UCSD-AML1 (cell line): ENCODE data around the gene NUCKS1.

ENCODE experiments used
- DNase-seq: peaks from one replicate; lab custom pipeline; 2025; ENCODE audit not compliant: unreplicated experiment; lab: John Stamatoyannopoulos, UW

NUCKS1 gene, protein sequence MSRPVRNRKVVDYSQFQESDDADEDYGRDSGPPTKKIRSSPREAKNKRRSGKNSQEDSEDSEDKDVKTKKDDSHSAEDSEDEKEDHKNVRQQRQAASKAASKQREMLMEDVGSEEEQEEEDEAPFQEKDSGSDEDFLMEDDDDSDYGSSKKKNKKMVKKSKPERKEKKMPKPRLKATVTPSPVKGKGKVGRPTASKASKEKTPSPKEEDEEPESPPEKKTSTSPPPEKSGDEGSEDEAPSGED

DNA sequence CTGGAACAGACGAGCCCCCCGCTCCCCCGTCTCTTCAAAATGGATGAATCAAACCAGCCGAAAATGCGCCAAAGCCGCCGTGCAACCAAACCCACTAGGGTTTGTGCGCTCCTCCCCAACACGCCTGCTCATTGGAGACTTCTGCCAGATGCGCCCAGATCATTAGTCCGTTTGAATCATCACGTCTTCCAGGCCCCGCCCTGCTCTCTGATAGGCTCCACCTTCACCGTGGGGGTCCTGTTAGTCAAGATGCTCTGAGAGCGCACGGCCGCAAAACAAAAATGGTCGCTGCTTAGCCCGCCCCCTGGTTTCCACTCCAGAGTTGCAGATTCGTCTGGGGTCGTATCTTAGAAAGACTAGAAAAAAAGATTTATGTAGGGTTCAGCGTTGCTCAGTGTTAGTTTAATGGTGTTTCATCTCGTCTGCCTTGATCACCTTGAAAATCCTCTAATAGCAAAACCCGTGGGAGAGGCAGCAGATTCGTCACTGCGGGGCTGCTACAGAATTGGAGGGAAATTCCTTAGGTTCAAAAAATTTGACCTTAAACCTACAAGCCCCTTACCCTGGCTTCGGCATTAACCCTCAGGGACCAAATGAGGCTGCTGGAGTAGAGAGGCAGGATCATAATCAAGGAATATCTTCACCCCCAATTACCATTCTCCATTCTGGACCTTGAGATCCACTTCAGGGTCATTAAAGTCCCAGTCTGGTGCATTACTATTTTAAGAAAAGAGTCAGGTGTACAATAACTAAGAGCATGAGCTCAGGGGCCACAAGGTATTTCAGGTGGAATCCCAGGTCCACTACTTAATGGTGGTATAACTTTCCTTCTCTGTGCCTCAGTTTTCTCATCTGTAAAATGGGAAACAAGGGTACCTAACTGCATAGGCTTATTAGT, at the start of gene NUCKS1:
Gene NUCKS1 (minus strand): TSS at position 45 of the 898 bp plus-strand sequence. CDS start 209 bp downstream, outside the sequence.
- peak; percentile 97 for DNase-seq

DNA sequence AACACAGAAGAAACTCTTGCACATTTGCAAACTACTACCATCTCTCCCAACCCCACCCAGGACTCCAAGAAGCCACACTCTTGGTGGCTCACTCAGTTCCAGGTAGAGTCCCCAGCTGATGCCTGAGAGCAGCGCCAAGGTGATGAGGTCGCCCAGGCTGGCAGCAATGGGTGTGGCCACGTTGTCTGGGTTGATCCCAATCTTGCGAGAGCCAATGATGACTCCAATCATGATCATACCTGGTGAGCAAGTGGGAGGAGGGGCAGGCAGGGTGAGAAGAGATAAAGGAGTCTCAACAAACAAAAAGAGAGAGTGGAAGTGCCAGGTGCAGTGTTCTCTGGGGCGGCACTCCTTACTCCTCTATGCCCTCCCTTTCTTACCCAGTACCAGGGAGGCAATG, 48.6 kb upstream of the NUCKS1 start:
- DNase-seq, result no peak

DNA sequence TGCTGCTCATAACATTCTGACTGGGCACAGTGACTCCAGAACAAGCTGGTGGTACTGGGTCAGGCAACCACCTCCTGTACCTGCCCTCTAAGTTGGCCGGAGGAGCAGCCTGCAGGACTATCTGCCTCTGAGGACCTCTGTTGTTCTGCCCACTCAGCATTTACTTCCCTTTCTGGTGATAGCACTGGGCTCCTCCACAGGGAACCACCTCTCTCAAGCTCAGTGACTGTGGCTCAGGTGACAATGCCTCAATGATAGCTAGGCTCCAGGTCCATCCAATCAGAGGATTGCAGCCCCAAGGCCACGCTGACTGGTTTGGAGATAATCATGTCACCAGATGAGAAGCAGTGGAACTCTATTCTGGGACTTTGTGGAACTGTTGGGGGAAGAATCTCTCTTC, 47.2 kb upstream of the NUCKS1 start:
- DNase-seq, result no peak

DNA sequence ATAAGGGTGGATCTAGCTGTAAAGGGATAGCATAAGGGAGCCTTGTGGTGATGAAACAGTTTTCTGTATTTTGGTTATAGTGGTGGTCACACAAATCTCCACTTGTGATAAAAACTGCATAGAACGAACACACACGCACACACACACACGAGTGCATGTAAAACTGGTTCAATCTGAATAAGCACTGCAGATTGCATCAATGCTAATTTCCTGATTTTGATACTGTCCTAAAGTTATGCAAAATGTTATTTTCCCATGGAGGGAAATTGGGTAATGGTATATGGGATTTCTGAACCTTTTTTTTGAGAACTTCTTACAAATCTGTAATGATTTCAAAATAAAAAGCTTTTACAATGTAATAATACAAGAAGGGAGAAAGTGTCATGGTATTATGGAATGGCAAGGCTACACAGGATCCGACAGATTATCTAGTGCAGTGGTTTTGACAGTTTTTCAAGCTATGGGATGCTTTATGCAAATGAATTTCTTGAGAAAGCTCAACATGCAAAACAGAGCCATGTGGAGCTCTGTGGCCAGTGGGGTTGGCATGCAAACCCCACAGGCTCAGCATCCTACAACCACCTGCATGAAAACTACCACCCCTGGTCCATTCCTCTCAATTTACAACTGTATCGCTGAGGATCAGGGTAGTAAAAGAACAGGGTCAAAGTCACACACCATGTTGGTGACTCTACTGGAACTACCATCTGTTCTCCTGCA, 44.2 kb upstream of the NUCKS1 start:
- no peak for DNase-seq

DNA sequence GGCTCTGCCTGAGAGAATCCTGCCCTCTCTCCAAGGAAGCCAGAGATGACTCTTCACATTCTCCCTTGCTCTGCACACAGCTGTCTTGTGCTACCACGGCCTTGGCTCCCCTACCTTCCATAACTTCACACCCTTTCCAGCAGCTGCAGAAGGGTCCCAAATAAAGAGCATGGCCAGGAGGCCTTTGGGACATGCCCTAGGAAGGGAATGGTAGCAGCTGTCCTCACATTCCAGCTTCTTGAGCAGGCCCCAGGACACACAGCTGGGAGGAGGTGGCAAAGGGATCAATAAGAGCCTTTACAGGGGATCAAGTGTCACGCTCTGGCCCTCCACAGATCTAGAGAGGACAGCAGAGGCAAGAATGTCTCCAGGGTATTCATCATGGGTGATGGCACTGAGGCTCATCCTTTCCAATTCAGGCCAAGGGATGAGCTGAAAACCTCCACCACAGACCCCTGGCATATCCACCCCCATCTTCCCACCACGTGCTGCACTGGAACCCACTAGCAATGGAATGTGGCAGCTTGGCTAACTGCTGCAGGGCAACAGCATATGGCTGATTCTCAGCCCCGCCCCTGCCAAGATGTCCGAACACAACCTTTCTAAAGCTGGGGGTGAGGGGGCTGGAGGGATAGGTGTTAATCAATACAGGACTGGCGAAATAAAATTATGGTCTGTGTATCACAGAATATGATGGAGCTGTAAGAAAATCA, 43.1 kb upstream of the NUCKS1 start:
- DNase-seq, result no peak

DNA sequence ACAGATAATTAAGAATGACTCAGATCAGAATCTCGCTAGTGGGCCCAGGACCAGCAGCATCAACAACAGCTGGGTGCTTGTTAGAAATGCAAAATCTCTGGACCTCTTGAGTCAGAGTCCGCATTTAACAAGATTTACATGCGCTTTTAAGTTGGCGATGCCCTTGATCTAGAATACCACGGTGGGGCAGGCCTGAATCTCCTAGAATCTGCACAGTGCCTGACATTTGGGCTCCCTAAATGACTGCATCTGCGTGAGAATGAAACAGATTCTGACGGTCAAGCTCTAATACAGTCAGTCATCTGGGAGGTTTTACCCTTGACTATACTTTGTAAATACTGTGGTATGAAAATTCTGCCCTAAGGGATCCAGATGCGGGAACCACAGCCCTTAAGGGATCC, 42.5 kb upstream of the NUCKS1 start:
- DNase-seq, result no peak

DNA sequence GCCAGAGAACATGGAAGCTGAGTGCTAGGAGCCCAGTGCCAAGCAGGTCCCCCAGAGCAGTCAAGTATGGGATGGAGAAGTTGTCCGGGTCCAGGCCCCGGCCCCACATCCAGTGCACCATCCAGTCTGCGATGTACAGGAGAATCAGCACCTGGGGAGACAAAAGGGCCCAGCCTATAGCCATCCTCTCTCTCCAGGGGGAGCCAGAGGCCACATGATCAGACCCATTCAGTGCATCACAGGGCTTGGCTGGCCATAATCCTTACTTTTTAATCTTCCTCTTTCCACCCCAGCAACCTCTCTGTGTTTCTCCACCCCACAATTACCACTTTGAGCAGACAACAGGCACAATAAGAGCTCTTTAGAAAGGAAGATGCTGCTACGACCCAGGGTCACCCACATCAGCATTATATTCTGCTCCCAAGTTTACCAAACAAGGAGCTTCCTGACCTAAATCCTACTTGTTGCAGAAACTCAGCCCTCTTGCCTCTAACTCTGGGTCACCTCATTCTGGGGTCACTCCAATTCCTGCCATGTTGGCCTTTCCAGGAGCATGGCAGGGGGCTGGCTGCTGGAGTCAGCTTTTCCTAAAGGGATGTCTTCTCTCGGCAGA, 41.7 kb upstream of the NUCKS1 start:
- peak; percentile 57 for DNase-seq

DNA sequence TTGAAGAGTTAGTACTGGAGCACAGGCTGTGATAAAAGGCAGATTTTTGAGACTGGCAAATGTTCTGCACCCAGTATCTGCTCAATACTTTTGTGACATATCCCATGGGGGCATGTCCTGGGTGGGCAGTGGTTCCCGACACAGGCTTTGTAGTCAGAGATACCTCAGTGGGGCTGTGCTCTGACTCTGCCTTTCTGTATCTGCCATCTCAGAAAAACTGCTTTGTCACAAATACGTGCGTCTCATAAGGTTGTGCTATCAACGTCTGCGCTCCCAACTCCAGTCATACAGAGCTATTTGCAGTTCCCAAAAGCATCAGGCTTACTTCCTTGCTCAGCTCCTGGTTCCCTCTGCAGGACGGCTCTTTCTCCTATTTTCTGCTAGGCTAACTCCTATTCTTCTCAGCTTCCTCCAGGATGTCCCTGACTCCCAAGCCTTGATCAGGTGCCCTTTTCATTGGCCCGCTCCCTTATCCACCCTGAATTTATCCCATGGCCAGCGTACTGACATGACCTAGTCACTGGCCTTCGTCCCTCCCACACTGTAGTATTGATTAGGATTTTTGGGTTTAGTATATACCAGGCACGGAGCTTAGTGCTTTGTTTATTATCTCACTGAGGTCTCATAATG, 37.4 kb upstream of the NUCKS1 start:
- DNase-seq, result no peak

DNA sequence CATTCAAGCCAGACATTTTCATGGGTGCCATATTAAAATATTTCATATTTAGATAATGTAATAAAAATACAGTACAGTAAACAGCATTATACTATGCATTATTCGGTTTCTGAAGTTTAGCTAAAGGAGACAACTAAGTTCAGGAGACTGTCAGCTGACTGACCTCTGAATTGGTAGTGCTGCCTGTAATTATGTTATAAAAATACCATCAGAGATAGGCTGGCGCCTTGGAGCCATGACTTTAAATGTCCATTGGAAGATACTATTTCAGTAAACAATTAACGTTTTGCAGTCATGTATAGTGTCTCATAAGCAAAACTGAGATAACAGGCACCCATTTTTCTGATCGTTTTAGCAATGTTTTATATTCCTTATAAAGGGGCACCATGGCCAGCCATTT, 36.6 kb upstream of the NUCKS1 start:
- no peak for DNase-seq

DNA sequence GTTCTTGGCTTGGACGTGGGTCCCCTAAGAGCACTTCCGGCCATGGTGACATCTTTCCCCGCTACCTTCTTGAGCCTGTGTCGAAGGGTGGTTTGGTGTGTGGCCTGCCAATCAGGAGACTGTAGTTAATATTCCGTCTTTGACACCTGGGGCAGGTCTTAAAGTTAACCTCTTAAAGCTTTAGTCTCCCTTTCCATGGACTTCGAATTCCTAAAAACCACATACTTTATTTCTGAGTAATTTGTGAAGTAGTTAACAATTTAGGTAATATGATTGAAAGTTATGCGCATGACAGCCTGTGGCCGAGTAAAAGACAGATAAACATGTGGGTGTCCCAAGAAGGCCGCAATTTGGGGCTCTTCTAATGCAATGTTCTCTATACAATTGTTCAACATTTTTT, 35.5 kb upstream of the NUCKS1 start:
- no peak for DNase-seq

DNA sequence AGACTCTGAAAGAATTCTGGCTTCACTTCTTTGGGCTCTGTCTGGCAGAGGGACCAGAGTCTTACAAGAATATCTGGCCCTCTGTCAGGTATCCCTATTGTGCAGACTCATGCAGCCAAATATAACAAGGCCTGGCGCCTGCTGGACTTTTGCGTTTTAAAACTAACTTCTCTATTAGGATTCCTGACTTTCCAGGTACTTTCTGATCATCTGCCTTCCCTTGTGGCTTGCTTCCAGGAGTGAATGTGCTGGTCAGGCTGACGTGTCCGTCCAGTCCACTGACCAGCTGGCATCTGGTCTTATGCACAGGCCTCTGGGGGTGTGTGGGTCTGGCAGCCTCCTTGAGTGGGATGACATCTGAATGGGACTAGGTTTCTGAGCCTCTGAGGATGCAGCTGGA, 33.9 kb upstream of the NUCKS1 start:
- DNase-seq, result no peak

DNA sequence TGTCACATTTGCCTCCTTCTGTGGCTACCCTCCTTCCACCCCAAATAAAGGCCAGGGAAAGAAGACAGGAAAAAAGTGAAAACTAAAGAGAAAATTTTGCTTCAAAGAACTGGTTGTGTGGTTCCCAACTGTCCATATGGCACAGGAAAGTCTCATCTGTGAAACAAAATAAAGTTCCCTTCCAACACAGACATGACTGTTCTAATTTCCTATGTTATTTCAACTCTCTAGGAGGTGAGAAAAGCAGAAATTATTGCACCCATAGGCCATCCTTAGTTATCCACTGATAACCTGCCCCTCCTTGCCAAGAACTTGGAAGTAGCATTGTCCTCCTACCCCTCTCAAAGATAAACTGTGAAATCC, 33.4 kb upstream of the NUCKS1 start:
- DNase-seq, result no peak

DNA sequence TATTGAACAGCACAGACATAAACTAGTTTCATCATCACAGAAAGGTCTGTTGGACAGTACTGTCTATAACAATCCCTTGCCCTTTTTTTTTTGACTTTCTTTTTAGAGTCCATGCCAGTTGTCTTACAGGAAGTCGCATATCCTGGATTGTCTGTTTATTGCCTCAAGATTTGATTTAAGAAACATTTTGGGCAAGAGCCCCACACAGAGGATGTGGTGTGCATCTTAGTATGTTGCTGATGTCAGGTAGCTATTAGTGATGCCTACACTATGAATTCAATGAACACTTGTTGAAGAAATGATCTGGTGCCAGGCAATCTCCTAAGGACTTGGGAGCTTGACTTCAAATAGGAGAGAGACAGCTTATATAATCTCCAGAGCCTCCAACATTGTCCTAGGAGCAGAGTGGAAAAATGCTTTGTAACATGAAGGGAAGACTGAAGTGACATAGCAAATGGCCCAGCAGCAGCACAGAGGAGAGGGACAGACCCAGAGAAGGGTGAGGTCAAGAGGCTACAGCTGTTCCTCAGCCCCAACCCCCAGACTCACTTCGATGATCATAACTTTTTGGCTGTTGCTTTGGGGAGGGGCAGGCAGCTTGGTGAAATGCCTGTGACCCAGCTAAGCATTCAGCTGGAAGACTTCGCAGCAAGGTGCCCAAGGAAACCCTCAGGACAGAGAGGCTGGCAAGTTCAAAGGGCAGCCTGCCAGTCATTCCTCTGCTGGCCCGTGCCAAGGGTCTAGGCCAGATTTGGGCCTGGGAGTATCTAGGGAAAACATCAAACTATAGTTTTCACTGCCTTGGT, 32.8 kb upstream of the NUCKS1 start:
- no peak for DNase-seq

DNA sequence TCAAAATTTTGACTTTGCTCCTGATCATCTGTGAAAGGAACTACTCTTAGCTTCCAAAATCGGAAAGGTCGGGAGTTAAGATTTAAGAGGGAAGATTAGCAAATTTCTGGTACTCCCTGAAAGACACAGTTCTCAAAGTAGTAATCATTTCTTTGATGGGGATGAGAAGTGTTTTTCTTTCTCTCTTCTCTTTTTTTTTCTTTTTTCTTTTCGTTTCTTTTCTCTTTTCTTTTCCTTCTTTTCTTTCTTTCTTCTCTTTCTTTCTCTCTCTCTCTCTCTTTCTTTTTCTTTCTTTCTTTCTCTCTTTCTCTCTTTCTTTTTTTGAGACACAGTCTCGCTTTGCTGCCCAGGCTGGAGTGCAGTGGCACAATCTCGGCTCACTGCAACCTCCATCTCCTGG, 30.4 kb upstream of the NUCKS1 start:
- no peak for DNase-seq

DNA sequence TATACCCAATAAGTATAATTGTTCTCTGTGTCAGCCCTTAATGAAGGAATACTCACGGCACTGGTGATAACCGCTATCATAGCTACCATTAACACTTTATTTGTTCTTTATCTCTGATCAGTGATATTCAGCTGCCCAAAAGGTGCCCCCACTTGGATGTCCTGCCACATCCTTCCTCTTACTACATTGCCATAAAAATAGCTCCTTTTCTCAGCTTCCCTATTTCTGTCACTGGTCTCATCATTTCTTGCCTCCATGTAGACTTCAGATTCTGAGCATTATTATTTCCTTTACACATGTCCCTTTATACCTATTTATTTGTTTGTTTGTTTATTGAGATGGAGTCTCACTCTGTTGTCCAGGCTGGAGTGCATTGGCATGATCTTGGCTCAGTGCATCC, 28.0 kb upstream of the NUCKS1 start:
- DNase-seq, result no peak

DNA sequence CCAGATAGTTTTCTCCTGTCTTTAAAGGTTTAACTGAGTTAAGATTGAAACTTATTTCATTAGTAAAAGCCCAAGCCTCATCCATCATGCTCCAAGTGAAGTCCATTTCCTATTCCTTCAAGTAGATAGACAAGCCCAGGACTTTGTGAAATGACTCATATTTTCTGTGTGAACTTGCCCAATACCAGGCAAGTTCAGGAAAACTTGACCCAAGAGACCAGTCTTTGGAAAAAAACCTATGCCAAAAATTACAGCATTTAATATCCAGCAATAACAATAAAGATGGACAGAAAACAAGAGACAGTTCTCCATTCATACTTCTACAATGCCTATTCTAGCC, 25.7 kb upstream of the NUCKS1 start:
- no peak for DNase-seq

DNA sequence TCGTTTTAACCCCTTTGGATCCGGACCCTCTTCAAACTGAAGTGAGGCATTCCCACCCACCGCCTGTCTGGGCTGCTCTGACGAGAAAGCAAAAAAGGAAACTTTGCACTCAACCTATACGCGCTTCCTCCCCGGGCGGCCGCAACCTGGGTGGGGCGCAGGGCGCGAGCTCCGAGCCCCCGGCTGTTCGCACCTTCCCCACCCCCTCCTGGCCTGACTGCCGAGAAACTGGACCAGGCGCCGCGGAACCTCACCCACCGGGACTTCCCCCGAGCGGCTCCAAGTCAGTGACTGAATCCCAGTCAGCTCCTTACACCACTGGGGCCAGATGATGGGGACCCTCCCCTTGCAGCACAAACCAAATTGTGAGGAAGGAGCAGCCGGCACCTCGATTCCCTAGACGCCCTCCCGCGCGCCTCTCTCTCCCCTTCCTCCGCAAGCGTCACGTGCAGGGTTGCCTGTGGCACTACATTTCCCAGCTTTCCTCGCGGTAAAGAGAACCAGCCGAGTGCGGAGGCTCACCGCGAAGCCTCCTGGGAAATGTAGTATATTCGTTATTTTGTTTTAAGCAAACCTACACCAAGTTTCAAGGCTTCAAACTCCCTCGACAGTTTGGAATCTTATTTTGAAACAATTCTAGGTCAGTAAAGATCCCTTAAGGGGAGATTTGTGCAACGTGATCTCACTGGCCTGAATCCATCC, 25.2 kb upstream of the NUCKS1 start, which contains the start of gene RAB29:
Gene RAB29 (minus strand): TSS at position 468 of the 702 bp plus-strand sequence. CDS start 526 bp downstream, outside the sequence.
- peak; percentile 78 for DNase-seq

DNA sequence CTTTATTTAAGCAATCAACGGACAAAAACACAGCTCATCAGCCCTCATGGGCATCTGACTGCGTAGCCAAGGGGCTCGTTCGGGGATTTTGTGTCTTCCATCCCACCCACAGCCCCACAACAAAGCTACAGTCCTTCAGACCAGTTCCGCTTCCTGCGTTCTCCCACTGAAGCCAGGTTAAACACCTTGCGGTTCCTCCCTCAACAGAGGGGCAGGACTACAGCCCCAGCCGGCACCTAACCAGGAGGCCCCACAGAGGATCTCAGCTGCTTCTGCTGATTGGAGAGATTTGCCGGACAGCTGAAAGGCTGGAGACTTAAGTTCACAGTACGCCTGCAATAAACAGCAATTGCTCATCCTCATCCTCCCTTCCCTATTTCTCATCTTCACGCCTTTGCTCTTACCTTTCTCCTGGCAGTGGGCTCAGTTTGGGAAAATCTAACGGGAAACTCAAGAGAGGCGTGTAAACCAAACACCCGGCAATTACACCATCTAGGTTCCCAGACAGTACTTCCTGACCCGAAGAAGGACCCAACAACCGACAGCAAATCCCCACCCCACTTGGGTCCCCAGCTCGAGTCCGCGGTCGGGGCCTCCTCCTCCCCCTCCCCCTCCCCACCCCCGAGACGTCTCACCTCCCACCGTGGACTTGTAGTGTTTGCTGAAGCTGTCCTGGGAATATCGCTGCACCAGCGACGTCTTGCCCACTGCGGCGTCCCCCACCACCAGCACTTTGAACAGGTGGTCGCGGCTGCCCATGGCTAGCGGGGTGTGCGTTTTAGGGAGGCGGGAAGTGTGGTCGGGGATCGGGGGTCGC, 24.4 kb upstream of the NUCKS1 start:
- peak; percentile 34 for DNase-seq
